Endothelial cell (in vitro differentiated cells): Measurements from ENCODE around the gene SKAP2. TPM values are rescaled to one million over a fixed set of nuclear protein-coding genes. Genes with fewer than 3 reads are reported as not detected.

ENCODE experiments used
- DNase-seq: peaks from one replicate; pipeline ENCODE4 v3.0.0; 2021; ENCODE audit warnings: low spot score
- H3K27ac Mint-ChIP-seq: one replicate; pipeline ENCODE4 v1.8.0; 2021; ENCODE audit warnings: mixed read lengths, inconsistent platforms; ENCODE audit not compliant: unreplicated experiment
- H3K27me3 Mint-ChIP-seq: one replicate; pipeline ENCODE4 v1.8.0; 2021; ENCODE audit warnings: mild to moderate bottlenecking, moderate library complexity, mixed read lengths, inconsistent platforms; ENCODE audit not compliant: unreplicated experiment
- H3K36me3 Mint-ChIP-seq: one replicate; pipeline ENCODE4 v1.8.0; 2021; ENCODE audit warnings: mild to moderate bottlenecking, low read depth, mixed read lengths, inconsistent platforms; ENCODE audit not compliant: unreplicated experiment
- H3K4me1 Mint-ChIP-seq: one replicate; pipeline ENCODE4 v1.8.0; 2021; ENCODE audit warnings: mild to moderate bottlenecking, mixed read lengths, inconsistent platforms; ENCODE audit not compliant: unreplicated experiment
- H3K4me3 Mint-ChIP-seq: one replicate; pipeline ENCODE4 v1.8.0; 2021; ENCODE audit warnings: mild to moderate bottlenecking, mixed read lengths, inconsistent platforms; ENCODE audit not compliant: unreplicated experiment
- H3K9me3 Mint-ChIP-seq: one replicate; pipeline ENCODE4 v1.8.0; 2021; ENCODE audit warnings: mixed read lengths, inconsistent platforms; ENCODE audit not compliant: unreplicated experiment
- total RNA-seq: library from RNA; stranded (reverse); fragmentation: NEBNext Ultra II Directional; extraction: Animal tissue kit (Norgen Biotek cat#: 25700); gene quantifications from one replicate; pipeline ENCODE4 v1.2.1, GENCODE V29; 2021; ENCODE audit not compliant: unreplicated experiment
- TF ChIP-seq, protein P1 (sequence below): fragments of 200-600 bp; sonication (generic); IDR thresholded peaks from one replicate; pipeline ENCODE4 v1.5.0; 2021; ENCODE audit warnings: antibody characterized with exemption; ENCODE audit not compliant: unreplicated experiment

Gene SKAP2
- total RNA-seq, 1 donor from 2014 or later: 24.7 TPM

DNA sequence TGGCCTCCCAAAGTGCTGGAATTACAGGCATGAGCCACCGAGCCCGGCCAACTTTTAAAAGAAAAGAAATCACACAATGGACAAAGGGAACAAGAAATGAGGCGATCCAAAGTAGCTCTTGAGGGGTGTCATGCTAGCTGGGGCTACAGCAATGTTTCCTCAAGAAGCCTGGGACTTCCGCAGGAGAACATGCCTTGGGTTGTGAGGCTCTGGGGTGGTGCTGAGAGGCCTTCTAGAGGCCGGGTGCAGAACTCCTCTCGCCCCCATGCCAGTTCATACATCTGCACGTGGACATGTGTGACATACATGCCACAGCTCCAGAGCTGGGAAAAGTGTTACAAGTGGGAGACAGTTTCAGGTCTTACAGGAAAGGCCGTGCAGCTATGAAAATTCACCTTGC is 238.2 kb downstream of the SKAP2 start:
- TF ChIP-seq, protein P1, sequence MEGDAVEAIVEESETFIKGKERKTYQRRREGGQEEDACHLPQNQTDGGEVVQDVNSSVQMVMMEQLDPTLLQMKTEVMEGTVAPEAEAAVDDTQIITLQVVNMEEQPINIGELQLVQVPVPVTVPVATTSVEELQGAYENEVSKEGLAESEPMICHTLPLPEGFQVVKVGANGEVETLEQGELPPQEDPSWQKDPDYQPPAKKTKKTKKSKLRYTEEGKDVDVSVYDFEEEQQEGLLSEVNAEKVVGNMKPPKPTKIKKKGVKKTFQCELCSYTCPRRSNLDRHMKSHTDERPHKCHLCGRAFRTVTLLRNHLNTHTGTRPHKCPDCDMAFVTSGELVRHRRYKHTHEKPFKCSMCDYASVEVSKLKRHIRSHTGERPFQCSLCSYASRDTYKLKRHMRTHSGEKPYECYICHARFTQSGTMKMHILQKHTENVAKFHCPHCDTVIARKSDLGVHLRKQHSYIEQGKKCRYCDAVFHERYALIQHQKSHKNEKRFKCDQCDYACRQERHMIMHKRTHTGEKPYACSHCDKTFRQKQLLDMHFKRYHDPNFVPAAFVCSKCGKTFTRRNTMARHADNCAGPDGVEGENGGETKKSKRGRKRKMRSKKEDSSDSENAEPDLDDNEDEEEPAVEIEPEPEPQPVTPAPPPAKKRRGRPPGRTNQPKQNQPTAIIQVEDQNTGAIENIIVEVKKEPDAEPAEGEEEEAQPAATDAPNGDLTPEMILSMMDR: no peak
- H3K27me3 Mint-ChIP-seq: peaks cover 5% of the 10 kb centered on the region
- no peaks in the 10 kb centered on the region for H3K36me3 Mint-ChIP-seq
- DNase-seq: no peak
- no peaks in the 10 kb centered on the region for H3K9me3 Mint-ChIP-seq
- no peaks in the 10 kb centered on the region for H3K4me1 Mint-ChIP-seq
- peak overlapping the region; percentile 76 for H3K27ac Mint-ChIP-seq
- H3K4me3 Mint-ChIP-seq: no peak overlapping the region

GRCh38 chr7:26625286-26625685 is 239.1 kb downstream of the SKAP2 start:
- no peak for DNase-seq
- TF ChIP-seq, protein P1: no peak
- no peaks in the 10 kb centered on the region for H3K4me1 Mint-ChIP-seq
- no peaks in the 10 kb centered on the region for H3K36me3 Mint-ChIP-seq
- H3K4me3 Mint-ChIP-seq: no peak overlapping the region
- H3K27me3 Mint-ChIP-seq: peaks cover 5% of the 10 kb centered on the region
- no peaks in the 10 kb centered on the region for H3K9me3 Mint-ChIP-seq
- no peak overlapping the region for H3K27ac Mint-ChIP-seq

- no peak overlapping the region for H3K4me3 Mint-ChIP-seq
- TF ChIP-seq, protein P1: no peak
- H3K27ac Mint-ChIP-seq: no peak overlapping the region
- no peaks in the 10 kb centered on the region for H3K4me1 Mint-ChIP-seq
- DNase-seq: no peak
- no peaks in the 10 kb centered on the region for H3K36me3 Mint-ChIP-seq
- H3K9me3 Mint-ChIP-seq: no peaks in the 10 kb centered on the region
- peaks cover 5% of the 10 kb centered on the region for H3K27me3 Mint-ChIP-seq
These were observed 239.6 kb downstream of the SKAP2 start for GRCh38 chr7:26624839-26625238.

- TF ChIP-seq, protein P1: no peak
- H3K9me3 Mint-ChIP-seq: no peaks in the 10 kb centered on the region
- peaks cover 5% of the 10 kb centered on the region for H3K27me3 Mint-ChIP-seq
- no peak overlapping the region for H3K4me3 Mint-ChIP-seq
- H3K27ac Mint-ChIP-seq: no peak overlapping the region
- no peak for DNase-seq
- H3K4me1 Mint-ChIP-seq: no peaks in the 10 kb centered on the region
- no peaks in the 10 kb centered on the region for H3K36me3 Mint-ChIP-seq
These were observed 240.0 kb downstream of the SKAP2 start for GRCh38 chr7:26624431-26624830.

GRCh38 chr7:26620352-26620751 is 244.0 kb downstream of the SKAP2 start:
- no peak overlapping the region for H3K27ac Mint-ChIP-seq
- H3K36me3 Mint-ChIP-seq: no peaks in the 10 kb centered on the region
- no peaks in the 10 kb centered on the region for H3K4me1 Mint-ChIP-seq
- H3K9me3 Mint-ChIP-seq: no peaks in the 10 kb centered on the region
- TF ChIP-seq, protein P1: peak; percentile 26
- peaks cover 2% of the 10 kb centered on the region for H3K27me3 Mint-ChIP-seq
- DNase-seq: peak; percentile 11
- H3K4me3 Mint-ChIP-seq: no peak overlapping the region
